MM.1S (cell line): ENCODE data around the gene MRPL41.

ENCODE experiments used
- CTCF ChIP-seq: fragments of 300-600 bp; sonication (generic); IDR thresholded peaks from 2 replicates; pipeline ENCODE4 v1.5.1; 2016; ENCODE audit warnings: antibody characterized with exemption, low read length, mixed read lengths
- EZH2 ChIP-seq: fragments of 300-600 bp; sonication (generic); optimal IDR thresholded peaks from 2 replicates; pipeline ENCODE3; 2017; ENCODE audit warnings: low read depth, mild to moderate bottlenecking, antibody characterized with exemption, low read length, mixed read lengths
- EZH2phosphoT487 ChIP-seq: fragments of 300-600 bp; sonication (generic); IDR thresholded peaks from 2 replicates; pipeline ENCODE4 v1.6.1; 2018; ENCODE audit warnings: antibody characterized with exemption, low read length

- TF ChIP-seq CTCF (no peak), EZH2 (no peak), EZH2phosphoT487 (no peak)
Observed at GRCh38 chr9:137552022-137552768, 516 bp downstream of the MRPL41 start.
